H7 (cell line): Measurements from ENCODE around the gene NET1. TPM values are rescaled to one million over a fixed set of nuclear protein-coding genes. Genes with fewer than 3 reads are reported as not detected.

Experiments
- DNase-seq: peaks from one replicate; pipeline ENCODE4 v3.0.0; 2012
- H3K27me3 ChIP-seq: 2 replicates; pipeline ENCODE4 v1.6.0; 2011; ENCODE audit warnings: mild to moderate bottlenecking, low read length; ENCODE audit not compliant: control insufficient read depth, insufficient read depth
- H3K36me3 ChIP-seq: replicated peaks from 2 replicates; pipeline ENCODE4 v1.5.1; 2011; ENCODE audit warnings: low read length; ENCODE audit not compliant: control insufficient read depth, insufficient read depth
- H3K4me3 ChIP-seq: 2 replicates; pipeline ENCODE4 v1.5.1; 2011; ENCODE audit warnings: low read depth, mild to moderate bottlenecking, control low read depth, low read length, moderate library complexity; ENCODE audit not compliant: insufficient read depth
- total RNA-seq: library from RNA; depleted of rRNA; stranded (reverse); fragments of >200 nt; shearing (Covaris generic); gene quantifications from 2 replicates; pipeline ENCODE4 v1.2.3, GENCODE V29; 2014

The NET1 gene
- total RNA-seq, 1 experiment from 2014 or later = 44.0 TPM

DNA sequence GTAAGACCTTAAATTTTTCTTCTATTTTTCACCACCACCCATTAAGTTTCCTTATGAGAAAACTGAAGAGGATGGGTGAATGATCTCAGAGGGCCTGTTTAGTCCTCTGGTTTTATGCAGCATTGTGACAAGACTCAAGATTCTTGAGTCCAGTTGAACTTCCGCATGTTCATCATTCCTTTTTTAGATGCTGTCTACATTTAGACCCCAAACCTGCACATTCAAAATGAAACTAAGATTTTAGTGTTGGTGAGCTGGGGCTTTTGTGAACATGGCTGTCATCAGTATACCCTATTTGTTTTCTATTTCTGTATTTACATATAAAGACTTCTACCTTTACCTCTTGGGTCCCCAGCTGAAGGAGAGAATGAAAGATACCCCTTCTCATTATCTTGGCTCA lies 31.1 kb downstream of the NET1 start:
- Histone ChIP-seq H3K4me3 (no peak overlapping the region), H3K36me3 (no peaks in the 10 kb centered on the region; the same call in 1 of the 2 replicates), H3K27me3 (no peaks in the 10 kb centered on the region)
- no peak for DNase-seq

- Histone ChIP-seq H3K36me3 (no peaks in the 10 kb centered on the region; the same call in 1 of the 2 replicates), H3K4me3 (no peak overlapping the region), H3K27me3 (no peaks in the 10 kb centered on the region)
- DNase-seq = no peak
Measured at GRCh38 chr10:5445006-5445405, 32.6 kb downstream of the NET1 start.

DNA sequence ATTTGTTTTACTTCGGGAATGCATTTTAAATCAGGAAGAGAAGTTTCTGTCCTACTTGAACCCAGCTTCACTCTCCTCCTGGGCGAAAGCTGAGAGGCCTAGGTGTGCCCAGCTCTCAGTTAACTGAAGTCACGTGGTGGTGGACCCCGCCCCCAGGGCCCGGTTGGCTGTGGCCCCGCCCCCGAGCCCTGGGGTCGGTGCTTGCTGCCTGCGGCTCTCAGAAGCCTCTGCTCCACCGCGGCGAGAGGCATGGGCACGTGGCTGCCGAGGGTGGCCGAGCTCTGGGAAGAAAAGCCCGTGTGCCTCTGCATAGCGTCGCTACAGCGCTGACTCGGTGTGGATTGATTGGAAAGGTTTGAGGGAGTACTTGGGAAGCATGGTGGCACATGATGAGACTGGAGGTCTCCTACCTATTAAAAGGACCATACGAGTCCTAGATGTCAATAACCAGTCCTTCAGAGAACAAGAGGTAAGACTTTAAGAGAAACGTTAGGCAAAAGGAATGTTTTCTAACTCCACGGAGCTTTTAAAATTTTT lies 34.1 kb downstream of the NET1 start:
- peak overlapping the region; percentile 35 for H3K4me3 ChIP-seq
- peak; percentile 94 for DNase-seq

GRCh38 chr10:5447056-5447455 lies 34.7 kb downstream of the NET1 start:
- H3K4me3 ChIP-seq = peak overlapping the region; percentile 35
- H3K36me3 ChIP-seq = no peaks in the 10 kb centered on the region; the same call in 1 of the 2 replicates
- no peaks in the 10 kb centered on the region for H3K27me3 ChIP-seq
- DNase-seq = no peak

More for the DNA sequence above, 34.1 kb downstream of the NET1 start:
- H3K27me3 ChIP-seq = no peaks in the 10 kb centered on the region
- no peaks in the 10 kb centered on the region; the same call in 1 of the 2 replicates for H3K36me3 ChIP-seq

DNA sequence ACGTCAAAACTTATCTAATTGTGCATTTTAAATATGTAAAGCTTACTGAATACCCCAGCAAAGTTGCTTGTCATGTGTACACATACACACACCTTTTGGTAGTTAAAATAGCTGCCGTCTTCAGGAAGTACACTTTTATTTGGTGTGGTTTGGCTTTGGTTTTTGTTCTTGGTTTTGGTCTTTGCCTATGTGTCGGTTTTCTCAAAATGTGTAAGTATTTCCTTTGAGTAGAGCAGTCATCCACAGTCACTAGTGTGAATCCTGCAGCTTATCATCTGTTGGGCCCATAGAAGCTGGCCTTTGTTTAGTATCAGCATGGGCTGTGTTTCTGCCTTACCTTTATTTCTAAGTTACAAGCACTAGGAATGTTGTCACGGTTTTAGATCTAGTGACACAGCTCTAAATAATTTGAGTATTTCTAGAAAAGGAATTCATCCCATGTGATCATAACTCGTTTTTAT lies 35.3 kb downstream of the NET1 start:
- DNase-seq = no peak
- Histone ChIP-seq H3K27me3 (no peaks in the 10 kb centered on the region), H3K4me3 (peak overlapping the region; percentile 35), H3K36me3 (no peaks in the 10 kb centered on the region; the same call in none of the 2 replicates)

GRCh38 chr10:5448333-5449001 lies 36.1 kb downstream of the NET1 start:
- no peak for DNase-seq
- Histone ChIP-seq H3K4me3 (no peak overlapping the region), H3K27me3 (no peaks in the 10 kb centered on the region), H3K36me3 (peaks cover 5% of the 10 kb centered on the region)

- H3K36me3 ChIP-seq = peaks cover 10% of the 10 kb centered on the region
- H3K27me3 ChIP-seq = no peaks in the 10 kb centered on the region
- no peak overlapping the region for H3K4me3 ChIP-seq
- no peak for DNase-seq
Measured at GRCh38 chr10:5449227-5449626, 36.9 kb downstream of the NET1 start.

- no peak for DNase-seq
- Histone ChIP-seq H3K4me3 (no peak overlapping the region), H3K27me3 (no peaks in the 10 kb centered on the region), H3K36me3 (peaks cover 14% of the 10 kb centered on the region)
Measured at GRCh38 chr10:5449823-5450222, 37.5 kb downstream of the NET1 start.

- H3K36me3 ChIP-seq = peaks cover 16% of the 10 kb centered on the region
- no peaks in the 10 kb centered on the region for H3K27me3 ChIP-seq
- H3K4me3 ChIP-seq = no peak overlapping the region
Measured at GRCh38 chr10:5450605-5451384, 38.4 kb downstream of the NET1 start.

DNA sequence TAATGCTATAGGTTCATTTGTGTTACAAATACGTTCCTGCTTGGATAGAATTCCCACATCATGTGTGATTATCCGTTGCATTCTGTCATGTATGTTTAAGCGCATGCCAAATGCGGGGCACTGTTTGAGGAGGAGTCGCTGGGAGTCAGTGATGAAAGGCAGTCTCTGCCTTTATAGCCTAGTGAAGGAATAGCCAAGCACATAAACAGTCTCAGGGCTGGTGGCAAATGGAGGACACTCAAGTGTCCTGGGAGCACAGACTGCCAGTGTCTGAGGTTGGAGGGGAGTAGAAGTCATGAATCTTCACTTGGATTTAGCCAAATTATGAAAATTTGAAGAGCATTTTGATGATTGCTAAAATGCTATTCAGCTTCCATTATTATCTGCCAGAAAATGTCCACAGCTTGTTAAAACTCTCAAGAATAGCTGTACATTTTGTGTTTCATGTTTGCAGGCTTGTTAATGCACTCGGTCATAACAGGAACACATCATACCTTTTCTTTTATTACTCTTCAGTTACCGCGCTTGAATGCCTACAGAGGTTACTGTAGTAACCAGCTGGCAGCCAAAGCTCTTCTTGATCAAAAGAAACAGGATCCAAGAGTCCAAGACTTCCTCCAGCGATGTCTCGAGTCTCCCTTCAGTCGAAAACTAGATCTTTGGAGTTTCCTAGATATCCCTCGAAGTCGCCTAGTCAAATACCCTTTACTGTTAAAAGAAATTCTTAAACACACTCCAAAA lies 41.6 kb downstream of the NET1 start:
- Histone ChIP-seq H3K4me3 (no peak overlapping the region), H3K27me3 (no peaks in the 10 kb centered on the region), H3K36me3 (peaks cover 28% of the 10 kb centered on the region)
- DNase-seq = no peak

More at GRCh38 chr10:5450605-5451384, 38.4 kb downstream of the NET1 start:
- DNase-seq = no peak

DNA sequence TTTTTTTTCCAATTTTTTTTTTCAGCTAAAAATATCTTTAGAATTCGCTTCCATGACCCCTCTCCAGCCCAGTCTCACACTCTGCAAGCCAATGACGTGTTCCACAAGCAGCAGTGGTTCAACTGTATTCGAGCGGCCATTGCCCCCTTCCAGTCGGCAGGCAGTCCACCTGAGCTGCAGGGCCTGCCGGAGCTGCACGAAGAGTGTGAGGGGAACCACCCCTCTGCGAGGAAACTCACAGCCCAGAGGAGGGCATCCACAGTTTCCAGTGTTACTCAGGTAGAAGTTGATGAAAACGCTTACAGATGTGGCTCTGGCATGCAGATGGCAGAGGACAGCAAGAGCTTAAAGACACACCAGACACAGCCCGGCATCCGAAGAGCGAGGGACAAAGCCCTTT lies 44.2 kb downstream of the NET1 start:
- H3K36me3 ChIP-seq = peaks cover 31% of the 10 kb centered on the region
- no peaks in the 10 kb centered on the region for H3K27me3 ChIP-seq
- no peak overlapping the region for H3K4me3 ChIP-seq
- DNase-seq = no peak

GRCh38 chr10:5457741-5458140 lies 45.4 kb downstream of the NET1 start:
- no peaks in the 10 kb centered on the region for H3K27me3 ChIP-seq
- H3K36me3 ChIP-seq = peaks cover 31% of the 10 kb centered on the region
- no peak overlapping the region for H3K4me3 ChIP-seq
- DNase-seq = no peak

GRCh38 chr10:5458425-5458824 lies 46.1 kb downstream of the NET1 start:
- no peak overlapping the region for H3K4me3 ChIP-seq
- H3K27me3 ChIP-seq = no peaks in the 10 kb centered on the region
- peaks cover 26% of the 10 kb centered on the region for H3K36me3 ChIP-seq
- DNase-seq = no peak

DNA sequence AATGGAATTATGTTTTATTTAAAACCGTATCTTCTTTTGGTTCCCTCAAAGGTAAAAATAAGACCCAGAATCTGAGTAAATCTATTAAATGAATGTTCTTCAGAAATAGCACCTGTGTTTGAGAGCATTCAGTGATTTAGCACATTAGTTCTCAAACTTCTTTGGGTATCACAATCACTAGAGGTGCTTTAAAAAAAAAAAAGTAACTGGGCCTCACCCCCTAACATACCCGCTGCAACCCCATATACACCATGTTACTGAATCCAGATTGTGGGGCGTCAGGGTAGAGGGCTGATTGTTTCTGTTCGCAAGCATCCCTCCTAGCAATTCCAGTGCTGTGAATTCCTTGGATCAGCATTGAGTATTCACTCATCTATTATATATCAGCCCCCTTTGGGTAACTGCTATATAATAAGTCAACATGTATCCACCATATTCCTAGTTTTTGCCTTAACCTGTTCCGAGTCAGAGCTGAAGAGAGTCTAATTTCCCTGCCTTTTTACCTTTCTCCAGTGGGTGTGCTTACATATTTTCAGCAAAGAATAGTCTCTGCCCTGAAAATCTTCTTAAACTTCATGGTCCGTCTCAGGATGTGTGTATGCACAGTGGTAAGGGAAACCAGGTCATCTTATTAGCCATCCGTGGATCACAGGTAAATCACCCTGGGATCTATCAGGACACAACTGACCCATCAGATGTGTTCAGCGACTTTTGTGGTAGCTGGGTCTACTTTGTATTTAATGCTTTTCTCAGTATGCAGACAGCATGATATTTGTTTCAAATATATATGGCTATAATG lies 46.8 kb downstream of the NET1 start:
- H3K4me3 ChIP-seq = no peak overlapping the region
- H3K36me3 ChIP-seq = peaks cover 21% of the 10 kb centered on the region
- no peaks in the 10 kb centered on the region for H3K27me3 ChIP-seq
- DNase-seq = no peak
